ENCODE results near the gene LGALS7B. TPM values are rescaled to one million over a fixed set of nuclear protein-coding genes. Genes with fewer than 3 reads are reported as not detected.
"Not testable (repeated sequence)": the region's sequence is repeated elsewhere in the genome, so short reads cannot be mapped to it uniquely, and the experiment has no call there.

Gene LGALS7B
- total RNA-seq, 2 experiments from 2014 or later = not detected

DNA sequence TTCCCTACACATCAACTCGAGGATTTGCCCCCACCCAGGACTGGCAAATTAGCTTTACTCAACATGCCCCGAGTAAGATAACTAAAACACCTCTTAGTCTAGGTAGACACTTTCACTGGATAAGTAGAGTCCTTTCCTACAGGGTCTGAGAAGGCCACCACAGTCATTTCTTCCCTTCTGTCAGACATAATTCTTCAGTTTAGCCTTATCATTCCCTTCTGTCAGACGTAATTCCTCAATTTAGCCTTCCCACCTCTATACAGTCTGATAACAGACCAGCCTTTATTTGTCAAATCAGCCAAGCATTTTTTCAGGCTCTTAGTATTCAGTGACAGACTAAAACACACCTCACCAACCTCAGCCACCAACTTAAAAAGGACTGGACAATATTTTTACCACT, 35.2 kb upstream of the LGALS7B start:
- ATAC-seq; DNase-seq; H3K4me1 Mint-ChIP-seq; H3K27ac Mint-ChIP-seq; H3K36me3 Mint-ChIP-seq (ENCODE audit: low read depth); CTCF ChIA-PET; POLR2A ChIA-PET; H3K27me3 Mint-ChIP-seq; H3K4me3 Mint-ChIP-seq; H3K9me3 Mint-ChIP-seq (ENCODE audit: low read depth); intact Hi-C loops (cut with DNase I, micrococcal nuclease): not testable (repeated sequence)

- ATAC-seq; POLR2A ChIA-PET; H3K4me1 Mint-ChIP-seq; H3K4me3 Mint-ChIP-seq; DNase-seq; H3K9me3 Mint-ChIP-seq (ENCODE audit: low read depth); H3K27ac Mint-ChIP-seq; H3K27me3 Mint-ChIP-seq; intact Hi-C loops (cut with DNase I, micrococcal nuclease); CTCF ChIA-PET; H3K36me3 Mint-ChIP-seq (ENCODE audit: low read depth): not testable (repeated sequence)
Measured at GRCh38 chr19:38754196-38754595, 34.8 kb upstream of the LGALS7B start.

GRCh38 chr19:38759590-38760003, 29.4 kb upstream of the LGALS7B start:
- no peaks in the 10 kb centered on the region for H3K27me3 Mint-ChIP-seq
- no peaks in the 10 kb centered on the region for H3K36me3 Mint-ChIP-seq (ENCODE audit: low read depth)
- ATAC-seq (no peak), DNase-seq (no peak)
- intact Hi-C loops (cut with DNase I, micrococcal nuclease) = loop anchor here in 1 of 2 experiments (5.0 kb wide), 1 partner anchor 38 kb away; no protein-coding TSS in a partner anchor
- peaks cover 3% of the 10 kb centered on the region for H3K4me1 Mint-ChIP-seq
- ChIA-PET CTCF (interaction anchor here (0.6 to 1.3 kb wide), 3 partner anchors 8 to 72 kb away, joined by 3 read pairs; no protein-coding TSS in a partner anchor), POLR2A (no interaction called here)
- H3K27ac Mint-ChIP-seq = no peak overlapping the region
- no peaks in the 10 kb centered on the region for H3K9me3 Mint-ChIP-seq (ENCODE audit: low read depth)
- H3K4me3 Mint-ChIP-seq = no peak overlapping the region

DNA sequence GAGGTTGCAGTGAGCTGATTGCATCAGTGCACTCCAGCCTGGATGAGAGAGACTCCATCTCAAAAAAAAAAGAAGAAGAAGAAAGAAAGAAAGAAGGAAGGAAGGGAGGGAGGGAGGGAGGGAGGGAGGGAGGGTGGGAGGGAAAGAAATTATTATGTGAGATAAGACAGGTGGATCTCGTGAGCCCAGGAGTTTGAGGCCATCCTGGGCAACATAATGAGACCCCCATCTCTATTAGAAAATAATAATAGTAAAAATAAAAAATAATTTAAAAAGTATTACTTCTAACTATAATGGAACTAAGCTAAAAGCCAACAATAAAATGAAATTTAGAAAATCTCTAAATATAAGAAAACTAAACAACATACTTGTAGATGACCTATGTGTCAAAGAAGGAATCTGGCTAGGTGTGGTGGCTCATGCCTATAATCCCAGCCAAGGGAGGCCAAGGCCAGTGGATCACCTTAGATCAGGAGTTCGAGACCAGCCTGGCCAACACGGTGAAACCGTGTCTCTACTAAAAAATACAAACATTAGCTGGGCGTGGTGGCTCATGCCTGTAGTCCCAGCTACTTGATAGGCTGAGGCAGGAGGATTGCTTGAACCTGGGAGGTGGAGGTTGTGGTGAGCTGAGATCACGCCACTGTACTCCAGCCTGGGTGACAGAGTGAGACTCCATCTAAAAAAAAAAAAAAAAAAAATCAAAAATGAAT, 28.0 kb upstream of the LGALS7B start:
- POLR2A ChIA-PET = interaction anchor here (0.7 kb wide), 1 partner anchor 1846 kb away, joined by 3 read pairs; no protein-coding TSS in a partner anchor
- not testable (repeated sequence) for ATAC-seq; H3K27ac Mint-ChIP-seq; H3K4me3 Mint-ChIP-seq; H3K27me3 Mint-ChIP-seq; H3K4me1 Mint-ChIP-seq; H3K36me3 Mint-ChIP-seq (ENCODE audit: low read depth); DNase-seq; H3K9me3 Mint-ChIP-seq (ENCODE audit: low read depth)
- CTCF ChIA-PET = interaction anchor here (0.5 to 1.3 kb wide), 7 partner anchors 8 to 167 kb away, joined by 3 to 5 read pairs (median 3); no protein-coding TSS in a partner anchor
- intact Hi-C loops (cut with DNase I, micrococcal nuclease) = loop anchor here in 1 of 2 experiments (5.0 kb wide), 1 partner anchor 36 kb away; no protein-coding TSS in a partner anchor

GRCh38 chr19:38761884-38762389, 27.1 kb upstream of the LGALS7B start:
- H3K36me3 Mint-ChIP-seq (ENCODE audit: low read depth); H3K27ac Mint-ChIP-seq; H3K9me3 Mint-ChIP-seq (ENCODE audit: low read depth); ATAC-seq; DNase-seq; H3K4me1 Mint-ChIP-seq; H3K4me3 Mint-ChIP-seq; POLR2A ChIA-PET; H3K27me3 Mint-ChIP-seq: not testable (repeated sequence)
- intact Hi-C loops (cut with DNase I, micrococcal nuclease) = loop anchor here in 1 of 2 experiments (5.0 kb wide), 1 partner anchor 35 kb away; no protein-coding TSS in a partner anchor
- CTCF ChIA-PET = interaction anchor here (0.5 to 1.1 kb wide), 5 partner anchors 14 to 1142 kb away, joined by 3 to 5 read pairs (median 3); no protein-coding TSS in a partner anchor

DNA sequence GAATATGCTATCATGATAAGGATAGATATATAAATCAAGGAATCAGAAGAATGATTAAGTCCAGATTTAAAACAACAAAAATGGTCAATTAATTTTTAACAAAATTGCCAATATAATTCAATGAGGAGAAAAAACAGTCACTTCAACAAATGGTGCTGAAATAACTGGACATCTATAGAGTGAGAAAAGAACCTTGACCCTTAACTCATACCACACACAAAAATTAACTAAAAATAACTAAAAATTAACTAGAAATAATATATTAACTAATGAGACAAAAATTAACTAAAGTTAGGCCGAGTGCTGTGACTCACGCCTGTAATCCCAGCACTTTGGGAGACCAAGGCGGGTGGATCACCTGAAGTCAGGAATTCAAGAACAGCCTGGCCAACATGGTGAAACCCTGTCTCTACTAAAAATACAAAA, 25.2 kb upstream of the LGALS7B start:
- no peaks in the 10 kb centered on the region for H3K36me3 Mint-ChIP-seq (ENCODE audit: low read depth)
- no peaks in the 10 kb centered on the region for H3K27me3 Mint-ChIP-seq
- H3K27ac Mint-ChIP-seq = no peak overlapping the region
- H3K4me3 Mint-ChIP-seq = no peak overlapping the region
- peaks cover 3% of the 10 kb centered on the region for H3K4me1 Mint-ChIP-seq
- ATAC-seq (no peak), DNase-seq (no peak)
- intact Hi-C loops (cut with DNase I, micrococcal nuclease) = loop anchor here in 1 of 2 experiments (5.0 kb wide), 1 partner anchor 33 kb away; no protein-coding TSS in a partner anchor
- ChIA-PET POLR2A (no interaction called here), CTCF (no interaction called here)
- no peaks in the 10 kb centered on the region for H3K9me3 Mint-ChIP-seq (ENCODE audit: low read depth)

DNA sequence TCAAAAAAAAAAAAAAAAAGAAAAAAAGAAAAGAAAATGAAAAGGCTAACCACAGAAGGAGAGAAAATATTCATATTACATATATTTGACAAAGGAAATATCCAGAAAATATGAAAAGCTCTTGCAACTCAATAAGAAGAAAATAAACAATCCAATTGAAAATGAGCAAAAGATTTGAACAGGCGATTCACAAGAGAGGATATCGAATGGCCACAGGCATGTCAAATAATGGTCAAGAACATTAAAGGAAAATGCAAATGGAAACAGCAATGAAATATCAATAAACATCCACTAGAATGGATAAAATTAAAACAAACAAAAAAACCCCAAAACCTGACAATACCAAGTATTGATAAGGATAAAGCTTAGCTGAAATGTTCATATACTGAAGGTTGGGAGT, 23.8 kb upstream of the LGALS7B start:
- Mint-ChIP-seq H3K4me3 (no peak overlapping the region), H3K4me1 (peaks cover 9% of the 10 kb centered on the region), H3K9me3 (ENCODE audit: low read depth) (no peaks in the 10 kb centered on the region), H3K27ac (no peak overlapping the region), H3K27me3 (no peaks in the 10 kb centered on the region), H3K36me3 (ENCODE audit: low read depth) (no peaks in the 10 kb centered on the region)
- POLR2A ChIA-PET = no interaction called here
- no peak for ATAC-seq
- CTCF ChIA-PET = interaction anchor here (0.6 kb wide), 1 partner anchor 162 kb away, joined by 5 read pairs; no protein-coding TSS in a partner anchor
- intact Hi-C loops (cut with DNase I, micrococcal nuclease) = loop anchor here in 1 of 2 experiments (5.0 kb wide), 1 partner anchor 107 kb away; no protein-coding TSS in a partner anchor
- DNase-seq = no peak

DNA sequence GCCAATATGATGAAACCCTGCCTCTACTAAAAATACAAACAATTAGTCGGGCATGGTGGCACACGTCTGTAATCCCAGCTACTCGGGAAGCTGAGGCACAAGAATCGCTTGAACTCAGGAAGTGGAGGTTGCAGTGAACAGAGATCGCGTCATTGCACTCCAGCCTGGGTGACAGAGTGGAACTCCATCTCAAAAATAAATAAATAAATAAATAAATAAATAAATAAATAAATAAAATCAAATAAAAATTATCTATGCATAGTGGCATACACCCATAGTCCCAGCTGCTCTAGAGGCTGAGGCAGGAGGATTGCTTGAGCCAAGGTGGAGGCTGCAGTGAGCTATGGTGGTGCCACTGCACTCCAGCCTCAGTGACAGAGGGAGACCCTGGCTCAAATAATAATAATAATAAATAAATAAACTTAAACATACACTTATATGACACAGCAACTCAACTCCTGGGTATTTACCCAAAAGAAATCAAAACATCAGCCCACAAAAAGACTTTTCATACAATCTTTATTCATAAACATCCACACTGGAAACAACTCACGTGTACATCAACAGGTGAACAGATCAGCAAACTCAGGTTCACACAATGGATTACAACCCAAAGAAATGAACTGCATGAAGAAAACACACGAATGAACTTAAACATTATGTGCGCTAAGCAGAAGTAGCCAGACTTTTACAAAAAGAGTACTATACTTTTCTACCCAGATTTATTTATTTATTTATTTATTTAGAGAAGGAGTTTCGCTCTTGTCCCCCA, 22.5 kb upstream of the LGALS7B start:
- no peak for DNase-seq
- intact Hi-C loops (cut with DNase I, micrococcal nuclease) = loop anchor here in 1 of 2 experiments (2.0 to 5.0 kb wide), 2 partner anchors 64 to 106 kb away; partner anchors contain the start of gene ECH1
- no peak overlapping the region for H3K27ac Mint-ChIP-seq
- no peaks in the 10 kb centered on the region for H3K27me3 Mint-ChIP-seq
- CTCF ChIA-PET = interaction anchor here (0.5 kb wide), 1 partner anchor 120 kb away, joined by 4 read pairs; no protein-coding TSS in a partner anchor
- ATAC-seq = no peak
- H3K36me3 Mint-ChIP-seq (ENCODE audit: low read depth) = no peaks in the 10 kb centered on the region
- POLR2A ChIA-PET = no interaction called here
- H3K9me3 Mint-ChIP-seq (ENCODE audit: low read depth) = no peaks in the 10 kb centered on the region
- peaks cover 9% of the 10 kb centered on the region for H3K4me1 Mint-ChIP-seq
- H3K4me3 Mint-ChIP-seq = no peak overlapping the region

DNA sequence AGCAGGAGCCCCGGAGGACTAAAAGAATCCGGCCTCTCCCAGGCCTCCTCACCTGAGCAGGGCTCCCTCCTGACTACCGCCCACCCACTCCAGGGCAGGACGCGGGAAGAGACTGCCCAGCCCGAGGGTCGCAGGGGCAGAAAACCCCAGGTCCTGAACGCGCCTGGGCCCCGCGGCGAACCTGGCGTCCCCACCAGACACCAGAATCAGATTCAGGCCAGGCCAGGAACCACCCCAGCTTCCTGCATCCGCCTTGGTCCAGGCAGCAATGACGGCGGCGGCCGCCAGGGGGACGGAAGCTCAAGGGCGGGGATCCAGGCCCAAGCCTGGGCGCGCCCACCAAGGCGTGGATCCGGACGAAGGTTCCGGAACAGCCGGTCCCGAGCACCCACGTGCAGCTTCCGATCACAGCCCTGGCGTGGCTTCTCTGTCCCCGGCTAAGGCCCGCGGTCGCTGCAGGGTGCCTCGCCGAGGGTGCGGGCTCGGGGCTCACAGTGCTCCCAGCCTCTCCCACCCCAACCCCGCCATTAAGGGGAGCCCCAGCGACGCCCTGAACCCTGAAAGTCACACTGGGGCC, 19.3 kb upstream of the LGALS7B start:
- Mint-ChIP-seq H3K4me1 (peaks cover 6% of the 10 kb centered on the region), H3K27me3 (no peaks in the 10 kb centered on the region), H3K36me3 (ENCODE audit: low read depth) (no peaks in the 10 kb centered on the region), H3K27ac (peak overlapping the region; percentile 73), H3K4me3 (peak overlapping the region; percentile 32), H3K9me3 (ENCODE audit: low read depth) (no peaks in the 10 kb centered on the region)
- ATAC-seq (peak; percentile 85), DNase-seq (peak; percentile 94)
- POLR2A ChIA-PET = interaction anchor here (0.6 to 1.2 kb wide), 3 partner anchors 23 to 71 kb away, joined by 3 to 6 read pairs (median 3); no protein-coding TSS in a partner anchor
- intact Hi-C loops (cut with DNase I, micrococcal nuclease) = loop anchor here in 1 of 2 experiments (5.0 kb wide), 1 partner anchor 103 kb away; no protein-coding TSS in a partner anchor
- CTCF ChIA-PET = interaction anchor here (0.6 to 2.0 kb wide), 23 partner anchors 9 to 904 kb away, joined by 3 to 10 read pairs (median 4); partner anchors contain the start of genes ACTN4, FAM98C, MRPS12 and NFKBIB

DNA sequence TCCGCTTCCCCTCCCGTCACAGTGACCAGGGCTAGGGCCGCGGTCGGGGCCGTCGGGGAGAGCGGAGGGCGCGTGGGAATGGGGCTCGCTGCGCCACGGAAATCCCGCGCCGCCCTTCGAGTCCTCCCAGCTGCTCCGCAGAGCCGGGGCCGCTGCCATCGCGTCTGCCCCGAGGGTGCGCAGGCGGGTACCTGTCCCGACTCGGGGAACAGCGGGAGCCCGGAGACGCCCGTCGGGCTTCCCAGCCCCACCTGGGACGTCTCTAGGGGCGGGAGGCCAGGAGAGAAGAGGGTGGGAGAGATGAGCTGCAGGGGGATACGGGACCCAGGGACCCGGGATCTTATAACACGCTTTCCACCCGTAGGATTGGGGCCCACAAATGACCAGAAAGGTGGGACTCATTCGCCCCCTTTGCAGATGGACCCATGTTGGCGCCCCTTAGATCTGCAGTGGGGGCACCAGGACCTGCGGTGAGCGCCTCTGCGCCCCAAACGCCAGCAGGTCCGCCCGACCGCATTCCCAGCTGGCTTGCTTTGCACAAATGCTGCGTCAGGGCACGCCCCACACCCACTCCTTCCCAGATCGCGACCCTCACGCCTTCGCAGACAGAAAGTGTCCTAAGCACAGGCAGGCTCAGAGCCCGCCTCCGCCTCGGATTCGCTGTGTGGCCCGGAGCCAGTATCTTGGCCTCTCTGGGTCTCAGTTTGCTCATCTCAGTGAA, 18.6 kb upstream of the LGALS7B start:
- H3K9me3 Mint-ChIP-seq (ENCODE audit: low read depth); H3K36me3 Mint-ChIP-seq (ENCODE audit: low read depth); H3K4me1 Mint-ChIP-seq; intact Hi-C loops (cut with DNase I, micrococcal nuclease); DNase-seq; H3K27me3 Mint-ChIP-seq; H3K27ac Mint-ChIP-seq; H3K4me3 Mint-ChIP-seq: not testable (repeated sequence)
- ATAC-seq = peak; percentile 10
- CTCF ChIA-PET = interaction anchor here (0.7 to 2.0 kb wide), 16 partner anchors 10 to 657 kb away, joined by 3 to 10 read pairs (median 5); partner anchors contain the start of genes ACTN4, MRPS12 and SARS2
- POLR2A ChIA-PET = interaction anchor here (1.2 kb wide), 1 partner anchor 68 kb away, joined by 6 read pairs; no protein-coding TSS in a partner anchor

All from activated CD4-positive, alpha-beta T cell treated with anti-CD3 and anti-CD28 coated beads for 36 hours (primary cell).